ENCODE measurements around the gene VSTM4. TPM values are rescaled to one million over a fixed set of nuclear protein-coding genes. Genes with fewer than 3 reads are reported as not detected.

VSTM4 gene
- total and polyA plus RNA-seq, 2 donors (not counting 1 experiment from before 2014, with no cell fraction given): 8.1 to 27.9 TPM

- TF ChIP-seq CTCF (conservative IDR thresholded peaks at IDR 0.05 in 1 of 2, IDR thresholded peaks at IDR 0.05 in 1 of 2; ENCODE audit: low read depth in 1 of 2, low read length in 2 of 2) (no peak), EZH2 (IDR thresholded peaks at IDR 0.05; ENCODE audit: low read length, missing control alignments) (no peak)
- no peaks in the 10 kb centered on the region for H4K20me1 ChIP-seq (ENCODE audit: control insufficient read depth, extremely low read depth, insufficient read depth, low read length)
- no peaks in the 10 kb centered on the region for H3K4me1 ChIP-seq (ENCODE audit: control insufficient read depth, extremely low read depth, insufficient read depth, low read length)
- H3K9me3 ChIP-seq (ENCODE audit: control insufficient read depth, insufficient read depth, low read depth, low read length): no peaks in the 10 kb centered on the region
- no peak overlapping the region for H2AFZ ChIP-seq (ENCODE audit: low read length)
- no peak overlapping the region for H3K27ac ChIP-seq (ENCODE audit: insufficient read depth, low read length)
- no peak overlapping the region for H3K4me2 ChIP-seq (ENCODE audit: extremely low read depth, insufficient read depth, low read length)
- peak; percentile 33 to 51 for DNase-seq (ENCODE audit: low read depth in 2 of 2)
- H3K9ac ChIP-seq (ENCODE audit: insufficient read depth, low read length): no peak overlapping the region
- H3K4me3 ChIP-seq (replicated peaks in 1 of 4; ENCODE audit: control extremely low read depth in 1 of 4, insufficient read depth in 1 of 4, low read depth in 3 of 4, low read length in 4 of 4): no peak overlapping the region
- H3K27me3 ChIP-seq (ENCODE audit: control insufficient read depth, insufficient read depth, low read length): no peaks in the 10 kb centered on the region
- no peaks in the 10 kb centered on the region for H3K36me3 ChIP-seq (ENCODE audit: control insufficient read depth, insufficient read depth, low read length)
- no peaks in the 10 kb centered on the region for H3K79me2 ChIP-seq (ENCODE audit: control insufficient read depth, insufficient read depth, low read length)
Measured at GRCh38 chr10:49080071-49080470, 35.3 kb downstream of the VSTM4 start.

- Histone ChIP-seq H3K4me1 (ENCODE audit: control insufficient read depth, extremely low read depth, insufficient read depth, low read length) (no peaks in the 10 kb centered on the region), H3K27me3 (ENCODE audit: control insufficient read depth, insufficient read depth, low read length) (no peaks in the 10 kb centered on the region)
Measured at GRCh38 chr10:49079499-49079898, 35.8 kb downstream of the VSTM4 start.

GRCh38 chr10:49079072-49079471, 36.2 kb downstream of the VSTM4 start:
- Histone ChIP-seq H2AFZ (ENCODE audit: low read length) (no peak overlapping the region), H3K4me3 (replicated peaks in 1 of 4; ENCODE audit: control extremely low read depth in 1 of 4, insufficient read depth in 1 of 4, low read depth in 3 of 4, low read length in 4 of 4) (no peak overlapping the region), H3K4me1 (ENCODE audit: control insufficient read depth, extremely low read depth, insufficient read depth, low read length) (no peaks in the 10 kb centered on the region), H3K4me2 (ENCODE audit: extremely low read depth, insufficient read depth, low read length) (no peak overlapping the region), H3K27ac (ENCODE audit: insufficient read depth, low read length) (no peak overlapping the region), H3K79me2 (ENCODE audit: control insufficient read depth, insufficient read depth, low read length) (no peaks in the 10 kb centered on the region), H3K36me3 (ENCODE audit: control insufficient read depth, insufficient read depth, low read length) (no peaks in the 10 kb centered on the region), H3K9ac (ENCODE audit: insufficient read depth, low read length) (no peak overlapping the region), H3K9me3 (ENCODE audit: control insufficient read depth, insufficient read depth, low read depth, low read length) (no peaks in the 10 kb centered on the region), H4K20me1 (ENCODE audit: control insufficient read depth, extremely low read depth, insufficient read depth, low read length) (no peaks in the 10 kb centered on the region), H3K27me3 (ENCODE audit: control insufficient read depth, insufficient read depth, low read length) (no peaks in the 10 kb centered on the region)
- no peak for TF ChIP-seq EZH2 (IDR thresholded peaks at IDR 0.05; ENCODE audit: low read length, missing control alignments)
- no peak for TF ChIP-seq CTCF (conservative IDR thresholded peaks at IDR 0.05 in 1 of 2, IDR thresholded peaks at IDR 0.05 in 1 of 2; ENCODE audit: low read depth in 1 of 2, low read length in 2 of 2)
- no peak for DNase-seq (ENCODE audit: low read depth in 2 of 2)

More at GRCh38 chr10:49079499-49079898, 35.8 kb downstream of the VSTM4 start:
- TF ChIP-seq EZH2 (IDR thresholded peaks at IDR 0.05; ENCODE audit: low read length, missing control alignments) (no peak), CTCF (conservative IDR thresholded peaks at IDR 0.05 in 1 of 2, IDR thresholded peaks at IDR 0.05 in 1 of 2; ENCODE audit: low read depth in 1 of 2, low read length in 2 of 2) (no peak)
- no peaks in the 10 kb centered on the region for H3K79me2 ChIP-seq (ENCODE audit: control insufficient read depth, insufficient read depth, low read length)
- no peak overlapping the region for H3K4me3 ChIP-seq (replicated peaks in 1 of 4; ENCODE audit: control extremely low read depth in 1 of 4, insufficient read depth in 1 of 4, low read depth in 3 of 4, low read length in 4 of 4)
- no peak overlapping the region for H2AFZ ChIP-seq (ENCODE audit: low read length)
- H3K9ac ChIP-seq (ENCODE audit: insufficient read depth, low read length): no peak overlapping the region
- no peaks in the 10 kb centered on the region for H4K20me1 ChIP-seq (ENCODE audit: control insufficient read depth, extremely low read depth, insufficient read depth, low read length)
- no peak overlapping the region for H3K27ac ChIP-seq (ENCODE audit: insufficient read depth, low read length)
- H3K9me3 ChIP-seq (ENCODE audit: control insufficient read depth, insufficient read depth, low read depth, low read length): no peaks in the 10 kb centered on the region
- no peak for DNase-seq (ENCODE audit: low read depth in 2 of 2)
- H3K36me3 ChIP-seq (ENCODE audit: control insufficient read depth, insufficient read depth, low read length): no peaks in the 10 kb centered on the region
- H3K4me2 ChIP-seq (ENCODE audit: extremely low read depth, insufficient read depth, low read length): no peak overlapping the region
